ENCODE measurements around the gene ISG20.

ISG20 gene

DNA sequence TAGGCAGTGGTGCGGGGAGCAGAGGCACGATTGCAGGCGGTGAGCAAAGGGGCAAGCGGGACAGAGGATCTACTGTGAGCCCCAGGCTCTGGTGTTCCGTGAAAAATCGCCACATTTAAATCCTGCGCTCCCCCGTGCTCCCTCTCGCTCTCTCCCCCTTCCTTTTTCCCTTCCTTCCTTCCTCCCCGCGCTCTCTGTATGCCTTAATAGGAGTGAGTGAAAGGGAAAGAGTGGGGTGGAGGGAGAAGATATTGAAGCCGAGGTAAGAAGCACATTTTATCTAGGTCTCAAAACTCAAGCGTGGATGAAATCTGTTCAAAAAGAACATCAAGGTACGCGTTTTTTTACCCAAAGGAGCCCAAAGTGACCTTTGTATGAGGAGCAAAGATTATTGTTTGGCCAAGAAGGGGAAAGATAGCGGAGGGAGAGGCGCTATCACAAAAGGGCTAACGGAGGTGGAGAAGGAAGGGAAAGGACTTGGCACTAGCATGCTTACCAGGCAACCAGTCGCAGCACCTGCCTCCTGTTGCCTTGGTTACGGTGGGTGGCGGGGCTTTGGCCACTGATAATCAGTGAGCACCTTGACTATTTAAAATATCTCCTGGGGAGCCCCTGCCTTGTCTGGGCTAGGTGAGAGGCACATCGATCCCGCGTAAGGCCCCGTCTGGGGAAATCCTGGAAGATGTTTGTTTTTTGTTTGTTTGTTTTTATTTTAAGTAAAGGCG, 32.6 kb upstream of the ISG20 start:
- TF ChIP-seq, protein P1, sequence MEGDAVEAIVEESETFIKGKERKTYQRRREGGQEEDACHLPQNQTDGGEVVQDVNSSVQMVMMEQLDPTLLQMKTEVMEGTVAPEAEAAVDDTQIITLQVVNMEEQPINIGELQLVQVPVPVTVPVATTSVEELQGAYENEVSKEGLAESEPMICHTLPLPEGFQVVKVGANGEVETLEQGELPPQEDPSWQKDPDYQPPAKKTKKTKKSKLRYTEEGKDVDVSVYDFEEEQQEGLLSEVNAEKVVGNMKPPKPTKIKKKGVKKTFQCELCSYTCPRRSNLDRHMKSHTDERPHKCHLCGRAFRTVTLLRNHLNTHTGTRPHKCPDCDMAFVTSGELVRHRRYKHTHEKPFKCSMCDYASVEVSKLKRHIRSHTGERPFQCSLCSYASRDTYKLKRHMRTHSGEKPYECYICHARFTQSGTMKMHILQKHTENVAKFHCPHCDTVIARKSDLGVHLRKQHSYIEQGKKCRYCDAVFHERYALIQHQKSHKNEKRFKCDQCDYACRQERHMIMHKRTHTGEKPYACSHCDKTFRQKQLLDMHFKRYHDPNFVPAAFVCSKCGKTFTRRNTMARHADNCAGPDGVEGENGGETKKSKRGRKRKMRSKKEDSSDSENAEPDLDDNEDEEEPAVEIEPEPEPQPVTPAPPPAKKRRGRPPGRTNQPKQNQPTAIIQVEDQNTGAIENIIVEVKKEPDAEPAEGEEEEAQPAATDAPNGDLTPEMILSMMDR (IDR thresholded peaks at IDR 0.05; ENCODE audit: low read depth, low read length, missing control alignments): no peak
- no peak overlapping the region for H3K4me3 ChIP-seq (replicated peaks; ENCODE audit: low read depth, low read length)

DNA sequence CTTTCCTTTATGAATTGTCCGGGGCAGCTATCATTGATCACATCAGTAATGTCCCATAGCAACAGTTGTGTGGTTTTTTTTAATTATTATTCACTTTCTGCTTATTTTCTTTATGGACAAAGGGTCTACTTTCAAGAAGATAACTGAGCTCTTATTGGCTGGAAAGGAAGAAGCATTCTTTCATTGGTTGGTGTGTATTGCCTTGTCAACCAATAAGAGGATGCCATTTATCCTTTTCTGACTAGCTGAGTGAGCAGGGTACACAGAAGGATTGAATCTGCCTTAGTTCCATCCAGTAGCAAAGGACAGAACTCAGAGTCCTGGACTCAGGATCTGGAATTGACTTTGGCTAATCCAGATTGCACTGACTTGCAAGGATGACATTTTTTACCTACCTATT, 30.9 kb upstream of the ISG20 start:
- TF ChIP-seq, protein P1 (IDR thresholded peaks at IDR 0.05; ENCODE audit: low read depth, low read length, missing control alignments): no peak

More for the DNA sequence above, 32.6 kb upstream of the ISG20 start:
- DNase-seq (ENCODE audit: extremely low read depth, low read depth): no peak

DNA sequence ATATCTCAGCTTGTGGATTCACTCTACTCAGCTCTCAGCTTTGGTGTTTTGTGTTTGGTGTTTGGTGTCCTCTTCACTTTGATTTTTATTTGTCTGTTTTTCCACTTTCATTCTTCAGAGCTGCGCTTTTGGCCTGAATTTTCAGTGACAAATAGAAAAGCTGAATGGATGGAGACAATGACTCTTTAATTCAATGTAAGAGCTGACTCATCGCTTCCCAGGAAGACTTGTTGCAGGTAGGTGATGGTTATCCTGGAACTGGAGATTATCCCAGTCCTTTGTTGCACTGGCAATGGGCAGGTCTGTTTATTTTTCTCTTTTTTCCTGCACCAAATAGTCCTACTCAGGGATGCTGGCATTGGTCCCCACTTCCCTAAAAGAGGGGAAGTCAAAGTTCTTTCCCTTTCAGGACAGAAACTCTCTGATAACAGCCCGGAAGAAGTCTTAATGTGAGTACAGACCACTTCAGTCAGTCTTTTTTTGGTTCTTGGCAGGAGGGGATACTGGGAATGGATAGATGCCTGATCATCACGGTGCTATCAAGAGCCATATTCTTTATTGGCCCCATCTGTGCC, 30.1 kb upstream of the ISG20 start:
- no peak for DNase-seq (ENCODE audit: extremely low read depth, low read depth)
- TF ChIP-seq, protein P1 (IDR thresholded peaks at IDR 0.05; ENCODE audit: low read depth, low read length, missing control alignments): no peak
- H3K4me3 ChIP-seq (replicated peaks; ENCODE audit: low read depth, low read length): no peak overlapping the region

More for the DNA sequence above, 30.9 kb upstream of the ISG20 start:
- no peak for DNase-seq (ENCODE audit: extremely low read depth, low read depth)
- H3K4me3 ChIP-seq (replicated peaks; ENCODE audit: low read depth, low read length): no peak overlapping the region

DNA sequence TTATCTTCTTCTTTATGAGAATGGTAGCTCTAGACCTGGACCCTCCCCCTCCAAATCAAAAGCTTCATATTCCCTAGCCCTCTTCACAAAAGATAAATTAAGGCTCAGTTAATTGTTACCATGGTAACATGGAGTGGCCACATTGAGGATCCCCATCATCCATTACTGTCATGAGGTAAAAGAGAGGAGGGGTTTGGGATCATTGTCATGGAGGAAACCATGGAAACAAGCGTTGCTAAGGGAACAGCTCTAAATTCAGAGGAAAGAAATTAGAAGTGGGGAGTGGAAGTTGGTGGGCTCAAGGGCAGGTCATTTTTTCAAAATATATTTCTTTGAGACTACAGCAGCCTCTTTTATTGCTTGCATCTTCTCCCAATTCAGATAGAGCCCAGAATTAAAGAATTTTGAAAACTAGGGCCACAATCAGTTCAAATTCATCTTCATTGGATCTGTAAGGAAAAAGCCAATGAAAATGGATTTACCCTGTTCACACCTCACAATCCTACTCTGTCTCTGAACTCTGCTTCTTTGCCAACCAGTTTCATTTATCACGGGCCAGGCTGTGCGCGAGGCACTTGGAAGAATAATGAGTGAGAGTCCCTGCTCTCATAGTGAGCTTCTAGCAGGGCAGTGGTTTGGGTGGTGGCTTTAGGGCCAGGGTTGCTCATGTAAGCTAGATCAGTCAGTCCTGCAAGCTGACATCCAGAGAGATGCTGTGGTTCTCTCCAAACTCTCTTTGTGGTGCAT, 29.3 kb upstream of the ISG20 start:
- no peak overlapping the region for H3K4me3 ChIP-seq (replicated peaks; ENCODE audit: low read depth, low read length)
- DNase-seq (ENCODE audit: extremely low read depth, low read depth): no peak
- TF ChIP-seq, protein P1 (IDR thresholded peaks at IDR 0.05; ENCODE audit: low read depth, low read length, missing control alignments): no peak

DNA sequence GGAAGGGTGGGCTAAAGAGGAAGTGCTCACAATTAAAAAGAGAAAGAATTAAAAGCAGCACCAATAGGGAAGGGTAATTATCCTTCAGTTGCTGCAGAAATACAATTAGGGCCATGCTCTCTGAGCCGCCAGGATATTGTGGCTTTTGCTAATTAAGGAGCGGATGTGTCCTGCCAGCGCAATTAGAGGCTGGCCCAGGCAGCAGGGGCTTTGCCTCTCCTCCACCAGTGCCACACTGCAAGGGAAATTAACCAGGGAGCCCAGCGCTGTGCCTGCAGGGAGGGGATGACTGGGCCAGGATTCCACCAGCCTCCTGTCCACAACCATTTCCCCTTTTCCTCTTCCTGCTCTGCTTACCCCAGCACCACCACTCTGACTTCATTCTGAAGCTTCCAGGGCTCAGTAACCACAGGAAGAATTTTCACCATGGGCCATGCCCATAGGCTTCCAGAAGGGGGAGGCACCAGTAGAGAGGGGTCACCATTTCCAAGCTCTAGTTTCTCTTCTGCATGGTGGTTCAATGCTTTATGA, 28.1 kb upstream of the ISG20 start:
- no peak overlapping the region for H3K4me3 ChIP-seq (replicated peaks; ENCODE audit: low read depth, low read length)
- DNase-seq (ENCODE audit: extremely low read depth, low read depth): no peak
- TF ChIP-seq, protein P1 (IDR thresholded peaks at IDR 0.05; ENCODE audit: low read depth, low read length, missing control alignments): peak; percentile 13

DNA sequence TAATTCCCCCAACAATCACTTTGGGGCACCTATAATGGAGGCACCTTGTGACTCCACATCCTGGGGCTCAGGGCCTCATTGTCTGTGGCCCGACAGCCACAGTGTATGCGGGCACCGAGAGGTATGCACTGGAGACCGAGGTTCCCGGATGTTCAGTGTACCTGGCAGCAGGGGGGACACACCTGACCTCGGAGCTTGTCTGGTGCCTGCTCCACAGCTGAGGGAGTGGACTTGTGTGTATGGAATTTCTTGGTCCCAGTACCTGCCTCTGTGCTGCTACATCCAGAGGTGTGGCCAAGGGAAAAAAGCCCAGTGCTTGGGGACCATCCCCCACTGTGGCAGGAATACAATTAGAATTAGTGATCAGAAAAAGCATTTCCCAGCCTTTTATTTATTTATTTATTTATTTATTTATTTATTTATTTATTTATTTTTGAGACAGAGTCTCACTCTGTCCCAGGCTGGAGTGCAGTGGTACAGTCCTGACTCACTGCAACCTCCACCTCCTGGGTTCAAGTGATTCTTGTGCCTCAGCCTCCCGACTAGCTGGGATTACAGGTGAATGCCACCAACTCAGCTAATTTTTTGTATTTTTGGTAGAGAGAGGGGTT, 26.5 kb upstream of the ISG20 start:
- no peak overlapping the region for H3K4me3 ChIP-seq (replicated peaks; ENCODE audit: low read depth, low read length)
- DNase-seq (ENCODE audit: extremely low read depth, low read depth): no peak
- TF ChIP-seq, protein P1 (IDR thresholded peaks at IDR 0.05; ENCODE audit: low read depth, low read length, missing control alignments): no peak

All from HFF-Myc (cell line).